ENCODE data around the gene FOXJ3. TPM values are rescaled to one million over a fixed set of nuclear protein-coding genes. Genes with fewer than 3 reads are reported as not detected.

The FOXJ3 gene
- total RNA-seq, 1 experiment from 2014 or later, result 51.1 TPM

- intact Hi-C loops (cut with micrococcal nuclease), result no loop called here
- POLR2A ChIA-PET, result no interaction called here
- H3K79me2 ChIP-seq (ENCODE audit: insufficient read depth, low read length), result peaks cover 24% of the 10 kb centered on the region; the same call in 1 of the 2 replicates
- H3K4me1 ChIP-seq (ENCODE audit: control insufficient read depth in 1 of 2, insufficient read depth in 2 of 2, low read length in 2 of 2), result no peaks in the 10 kb centered on the region
- H3K4me2 ChIP-seq (ENCODE audit: low read length), result no peak overlapping the region
- peaks cover 0 to 3% of the 10 kb centered on the region in 2 experiments; a peak in 2 of 4 replicates for H3K36me3 ChIP-seq (ENCODE audit: control insufficient read depth in 1 of 2, insufficient read depth in 2 of 2, low read length in 2 of 2)
- no peaks in the 10 kb centered on the region for H4K20me1 ChIP-seq (ENCODE audit: insufficient read depth)
- no peaks in the 10 kb centered on the region for H3K27me3 ChIP-seq (ENCODE audit: insufficient read depth, low read length)
- no TSS peak for BruUV-seq (replicated peaks)
- no peaks in the 10 kb centered on the region for H3K9me2 ChIP-seq (ENCODE audit: insufficient read depth)
- no peak overlapping the region for H2AFZ ChIP-seq (ENCODE audit: low read depth, low read length, poor library complexity, severe bottlenecking)
- no peak overlapping the region for H3K4me3 ChIP-seq (replicated peaks in 1 of 2; ENCODE audit: low read depth in 1 of 2, low read length in 2 of 2)
- no peaks in the 10 kb centered on the region for H3K9me3 ChIP-seq (ENCODE audit: control insufficient read depth in 1 of 2, insufficient read depth in 1 of 2, low read depth in 1 of 2, low read length in 2 of 2)
- no peak overlapping the region for H3K9ac ChIP-seq (ENCODE audit: low read length)
- RAD21 ChIA-PET (ENCODE audit: low non-redundant PET in 1 of 2, low total read pairs in 2 of 2, uncharacterized antibody in 2 of 2, unreplicated experiment in 2 of 2), result no interaction called here
- no peak for DNase-seq (ENCODE audit: low read depth, low spot score)
- CTCF ChIA-PET, result interaction anchor here (0.6 kb wide), 1 partner anchor 12 kb away, joined by 3 read pairs; no protein-coding TSS in a partner anchor
- H3K27ac ChIP-seq (ENCODE audit: low read depth, low read length), result no peak overlapping the region
- TF ChIP-seq, protein P1, sequence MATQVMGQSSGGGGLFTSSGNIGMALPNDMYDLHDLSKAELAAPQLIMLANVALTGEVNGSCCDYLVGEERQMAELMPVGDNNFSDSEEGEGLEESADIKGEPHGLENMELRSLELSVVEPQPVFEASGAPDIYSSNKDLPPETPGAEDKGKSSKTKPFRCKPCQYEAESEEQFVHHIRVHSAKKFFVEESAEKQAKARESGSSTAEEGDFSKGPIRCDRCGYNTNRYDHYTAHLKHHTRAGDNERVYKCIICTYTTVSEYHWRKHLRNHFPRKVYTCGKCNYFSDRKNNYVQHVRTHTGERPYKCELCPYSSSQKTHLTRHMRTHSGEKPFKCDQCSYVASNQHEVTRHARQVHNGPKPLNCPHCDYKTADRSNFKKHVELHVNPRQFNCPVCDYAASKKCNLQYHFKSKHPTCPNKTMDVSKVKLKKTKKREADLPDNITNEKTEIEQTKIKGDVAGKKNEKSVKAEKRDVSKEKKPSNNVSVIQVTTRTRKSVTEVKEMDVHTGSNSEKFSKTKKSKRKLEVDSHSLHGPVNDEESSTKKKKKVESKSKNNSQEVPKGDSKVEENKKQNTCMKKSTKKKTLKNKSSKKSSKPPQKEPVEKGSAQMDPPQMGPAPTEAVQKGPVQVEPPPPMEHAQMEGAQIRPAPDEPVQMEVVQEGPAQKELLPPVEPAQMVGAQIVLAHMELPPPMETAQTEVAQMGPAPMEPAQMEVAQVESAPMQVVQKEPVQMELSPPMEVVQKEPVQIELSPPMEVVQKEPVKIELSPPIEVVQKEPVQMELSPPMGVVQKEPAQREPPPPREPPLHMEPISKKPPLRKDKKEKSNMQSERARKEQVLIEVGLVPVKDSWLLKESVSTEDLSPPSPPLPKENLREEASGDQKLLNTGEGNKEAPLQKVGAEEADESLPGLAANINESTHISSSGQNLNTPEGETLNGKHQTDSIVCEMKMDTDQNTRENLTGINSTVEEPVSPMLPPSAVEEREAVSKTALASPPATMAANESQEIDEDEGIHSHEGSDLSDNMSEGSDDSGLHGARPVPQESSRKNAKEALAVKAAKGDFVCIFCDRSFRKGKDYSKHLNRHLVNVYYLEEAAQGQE (IDR thresholded peaks at IDR 0.05; ENCODE audit: low read depth), result no peak
- no peak for ATAC-seq
These were observed 133.0 kb downstream of the FOXJ3 start for GRCh38 chr1:42201986-42202385.

DNA sequence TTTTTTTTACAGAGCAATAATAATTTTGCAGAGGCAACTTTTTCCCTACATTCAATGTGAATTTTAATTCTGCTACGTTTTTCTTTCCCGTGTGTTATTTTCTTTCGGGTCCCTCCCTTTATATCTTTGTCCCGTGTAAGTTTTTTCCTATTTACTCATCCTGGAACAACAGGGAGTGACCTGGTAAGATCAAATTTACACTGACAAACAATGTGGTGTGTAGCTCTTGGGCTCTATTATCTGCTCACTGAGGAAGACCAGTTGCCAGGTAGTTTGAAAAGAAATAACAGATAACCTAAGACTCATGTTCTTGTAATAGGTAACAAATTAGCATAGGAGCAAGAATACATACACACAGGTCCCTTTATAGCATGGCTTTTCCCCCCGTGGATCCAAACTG lies 136.8 kb downstream of the FOXJ3 start:
- Histone ChIP-seq H3K27ac (ENCODE audit: low read depth, low read length) (no peak overlapping the region), H3K4me2 (ENCODE audit: low read length) (no peak overlapping the region), H4K20me1 (ENCODE audit: insufficient read depth) (no peaks in the 10 kb centered on the region), H3K4me1 (ENCODE audit: control insufficient read depth in 1 of 2, insufficient read depth in 2 of 2, low read length in 2 of 2) (no peaks in the 10 kb centered on the region), H3K9me2 (ENCODE audit: insufficient read depth) (no peaks in the 10 kb centered on the region), H2AFZ (ENCODE audit: low read depth, low read length, poor library complexity, severe bottlenecking) (no peak overlapping the region), H3K79me2 (ENCODE audit: insufficient read depth, low read length) (peaks cover 9% of the 10 kb centered on the region; the same call in 1 of the 2 replicates), H3K27me3 (ENCODE audit: insufficient read depth, low read length) (no peaks in the 10 kb centered on the region), H3K9me3 (ENCODE audit: control insufficient read depth in 1 of 2, insufficient read depth in 1 of 2, low read depth in 1 of 2, low read length in 2 of 2) (no peaks in the 10 kb centered on the region), H3K4me3 (replicated peaks in 1 of 2; ENCODE audit: low read depth in 1 of 2, low read length in 2 of 2) (no peak overlapping the region), H3K36me3 (ENCODE audit: control insufficient read depth in 1 of 2, insufficient read depth in 2 of 2, low read length in 2 of 2) (peaks cover 0 to 4% of the 10 kb centered on the region in 2 experiments; a peak in 2 of 4 replicates), H3K9ac (ENCODE audit: low read length) (no peak overlapping the region)
- ATAC-seq (no peak), DNase-seq (ENCODE audit: low read depth, low spot score) (no peak)
- no TSS peak for BruUV-seq (replicated peaks)
- ChIA-PET POLR2A (no interaction called here), CTCF (no interaction called here), RAD21 (ENCODE audit: low non-redundant PET in 1 of 2, low total read pairs in 2 of 2, uncharacterized antibody in 2 of 2, unreplicated experiment in 2 of 2) (no interaction called here)
- TF ChIP-seq FOSL1 (IDR thresholded peaks at IDR 0.05; ENCODE audit: low read depth) (no peak), EGR1 (IDR thresholded peaks at IDR 0.05; ENCODE audit: low read depth) (no peak)
- intact Hi-C loops (cut with micrococcal nuclease), result no loop called here
